Neural progenitor cell (in vitro differentiated cells): ENCODE data around the gene SLC28A3. TPM values are rescaled to one million over a fixed set of nuclear protein-coding genes. Genes with fewer than 3 reads are reported as not detected.

Experiments used
- DNase-seq: peaks from one replicate; pipeline ENCODE4 v3.0.0-alpha.2; 2016; ENCODE audit warnings: low spot score
- H2AFZ ChIP-seq: fragments of 200-600 bp; sonication (generic); replicated peaks from 2 replicates; pipeline ENCODE4 v1.6.1; 2016; ENCODE audit warnings: antibody characterized with exemption
- H3F3A ChIP-seq: fragments of 200-600 bp; sonication (generic); 2 replicates; pipeline ENCODE4 v1.6.1; 2016; ENCODE audit warnings: antibody characterized with exemption, low read depth
- H3K27ac ChIP-seq: fragments of 200-600 bp; sonication (generic); 2 replicates; pipeline ENCODE4 v1.5.1; 2016; ENCODE audit warnings: mild to moderate bottlenecking
- H3K27me3 ChIP-seq: fragments of 200-600 bp; sonication (generic); 2 replicates; pipeline ENCODE4 v1.6.1; 2016; ENCODE audit warnings: mild to moderate bottlenecking, moderate library complexity
- H3K36me3 ChIP-seq: fragments of 200-600 bp; sonication (generic); 2 replicates; pipeline ENCODE4 v1.5.1; 2016
- H3K4me1 ChIP-seq: fragments of 200-600 bp; sonication (generic); 2 replicates; pipeline ENCODE4 v1.6.1; 2016; ENCODE audit warnings: mixed run types
- H3K4me2 ChIP-seq: fragments of 200-600 bp; sonication (generic); 2 replicates; pipeline ENCODE4 v1.6.1; 2016
- H3K4me3 ChIP-seq: fragments of 200-600 bp; sonication (generic); 2 replicates; pipeline ENCODE4 v1.5.1; 2016
- H3K79me2 ChIP-seq: fragments of 200-600 bp; sonication (generic); 2 replicates; pipeline ENCODE4 v1.6.1; 2016; ENCODE audit warnings: low read depth
- H3K9ac ChIP-seq: fragments of 200-600 bp; sonication (generic); 2 replicates; pipeline ENCODE4 v1.6.1; 2016
- H3K9me3 ChIP-seq: fragments of 200-600 bp; sonication (generic); 2 replicates; pipeline ENCODE4 v1.5.1; 2016; ENCODE audit warnings: low read depth
- H4K20me1 ChIP-seq: fragments of 200-600 bp; sonication (generic); 2 replicates; pipeline ENCODE4 v1.6.1; 2016; ENCODE audit warnings: low read depth
- H3K27ac Mint-ChIP-seq: 3 replicates; pipeline ENCODE4 v1.8.0; 2021; ENCODE audit warnings: mixed read lengths
- H3K27me3 Mint-ChIP-seq: 2 replicates; pipeline ENCODE4 v1.8.0; 2022; ENCODE audit warnings: low read depth, mild to moderate bottlenecking, inconsistent platforms, moderate library complexity, mixed read lengths; ENCODE audit not compliant: insufficient read depth
- H3K36me3 Mint-ChIP-seq: 3 replicates; pipeline ENCODE4 v1.8.0; 2021; ENCODE audit warnings: mixed read lengths
- H3K4me1 Mint-ChIP-seq: 3 replicates; pipeline ENCODE4 v1.8.0; 2021; ENCODE audit warnings: mixed read lengths
- H3K4me3 Mint-ChIP-seq: 3 replicates; pipeline ENCODE4 v1.8.0; 2021; ENCODE audit warnings: mild to moderate bottlenecking, moderate library complexity, mixed read lengths
- H3K9me3 Mint-ChIP-seq: 3 replicates; pipeline ENCODE4 v1.8.0; 2020; ENCODE audit warnings: mixed read lengths
- CTCF ChIP-seq: fragments of 200-600 bp; sonication (generic); IDR thresholded peaks from 2 replicates; pipeline ENCODE4 v1.5.1; 2017; ENCODE audit warnings: antibody characterized with exemption, mild to moderate bottlenecking
- EZH2 ChIP-seq: fragments of 200-600 bp; sonication (generic); IDR thresholded peaks from 2 replicates; pipeline ENCODE4 v1.6.1; 2017; ENCODE audit warnings: antibody characterized with exemption, mild to moderate bottlenecking, moderate library complexity
- EZH2phosphoT487 ChIP-seq: fragments of 200-600 bp; sonication (generic); IDR thresholded peaks from 2 replicates; pipeline ENCODE4 v1.6.1; 2017; ENCODE audit warnings: antibody characterized with exemption
- total RNA-seq: library from RNA; depleted of rRNA; stranded (reverse); fragments of >200 nt; gene quantifications from 2 replicates; pipeline ENCODE4 v1.2.3, GENCODE V29; 2015; ENCODE audit warnings: low replicate concordance

The SLC28A3 gene
- total RNA-seq, 1 donor from 2014 or later: not detected

GRCh38 chr9:84276741-84277140 lies 63.8 kb downstream of the SLC28A3 start:
- peaks cover 25% of the 10 kb centered on the region for H3K4me1 ChIP-seq
- H3K36me3 Mint-ChIP-seq: no peaks in the 10 kb centered on the region
- no peak overlapping the region for H2AFZ ChIP-seq
- peak; percentile 56 for DNase-seq
- peaks cover 21% of the 10 kb centered on the region for H3K27me3 ChIP-seq
- H3K79me2 ChIP-seq: no peaks in the 10 kb centered on the region
- peaks cover 23% of the 10 kb centered on the region for H3K4me1 Mint-ChIP-seq
- no peaks in the 10 kb centered on the region for H3F3A ChIP-seq
- peaks cover 2% of the 10 kb centered on the region for H3K27me3 Mint-ChIP-seq
- no peak overlapping the region for H3K4me3 Mint-ChIP-seq
- peak overlapping the region; percentile 14 for H3K4me2 ChIP-seq
- H3K4me3 ChIP-seq: no peak overlapping the region
- no peaks in the 10 kb centered on the region for H3K36me3 ChIP-seq
- no peaks in the 10 kb centered on the region for H3K9me3 Mint-ChIP-seq
- H3K27ac ChIP-seq: no peak overlapping the region
- no peak overlapping the region for H3K27ac Mint-ChIP-seq
- no peak for TF ChIP-seq CTCF
- no peak for TF ChIP-seq EZH2
- no peak for TF ChIP-seq EZH2phosphoT487
- H3K9ac ChIP-seq: no peak overlapping the region
- no peaks in the 10 kb centered on the region for H4K20me1 ChIP-seq
- no peaks in the 10 kb centered on the region for H3K9me3 ChIP-seq

GRCh38 chr9:84271921-84272556 lies 68.5 kb downstream of the SLC28A3 start:
- Histone ChIP-seq H3K9me3 (no peaks in the 10 kb centered on the region), H3F3A (peaks cover 4% of the 10 kb centered on the region), H3K4me2 (peak overlapping the region; percentile 78), H3K9ac (no peak overlapping the region), H3K79me2 (no peaks in the 10 kb centered on the region), H3K4me3 (peak overlapping the region; percentile 44), H3K4me1 (peaks cover 33% of the 10 kb centered on the region), H4K20me1 (no peaks in the 10 kb centered on the region), H2AFZ (peak overlapping the region; percentile 75), H3K36me3 (no peaks in the 10 kb centered on the region), H3K27me3 (peaks cover 23% of the 10 kb centered on the region), H3K27ac (no peak overlapping the region)
- Mint-ChIP-seq H3K4me1 (peaks cover 36% of the 10 kb centered on the region), H3K27ac (peak overlapping the region; percentile 93), H3K27me3 (peaks cover 8% of the 10 kb centered on the region), H3K9me3 (no peaks in the 10 kb centered on the region), H3K36me3 (no peaks in the 10 kb centered on the region), H3K4me3 (peak overlapping the region; percentile 82)
- TF ChIP-seq EZH2phosphoT487: no peak
- no peak for TF ChIP-seq EZH2
- TF ChIP-seq CTCF: no peak
- peak; percentile 18 for DNase-seq

- peak overlapping the region; percentile 44 for H3K4me3 ChIP-seq
Observed at GRCh38 chr9:84271531-84271900, 69.0 kb downstream of the SLC28A3 start.

More at GRCh38 chr9:84271531-84271900, 69.0 kb downstream of the SLC28A3 start:
- no peaks in the 10 kb centered on the region for H3K9me3 ChIP-seq
- H3K9ac ChIP-seq: no peak overlapping the region
- peaks cover 23% of the 10 kb centered on the region for H3K27me3 ChIP-seq
- Mint-ChIP-seq H3K9me3 (no peaks in the 10 kb centered on the region), H3K36me3 (no peaks in the 10 kb centered on the region), H3K4me3 (peak overlapping the region; percentile 82), H3K27ac (peak overlapping the region; percentile 93), H3K4me1 (peaks cover 33% of the 10 kb centered on the region), H3K27me3 (peaks cover 8% of the 10 kb centered on the region)
- peak overlapping the region; percentile 78 for H3K4me2 ChIP-seq
- no peaks in the 10 kb centered on the region for H4K20me1 ChIP-seq
- H3K4me1 ChIP-seq: peaks cover 28% of the 10 kb centered on the region
- peak; percentile 94 for DNase-seq
- H3K79me2 ChIP-seq: no peaks in the 10 kb centered on the region
- H2AFZ ChIP-seq: peak overlapping the region; percentile 75
- TF ChIP-seq EZH2phosphoT487 (no peak), CTCF (no peak), EZH2 (no peak)
- H3K27ac ChIP-seq: no peak overlapping the region
- H3K36me3 ChIP-seq: no peaks in the 10 kb centered on the region
- H3F3A ChIP-seq: peaks cover 4% of the 10 kb centered on the region
